ENCODE results near the gene PEX11G.
"Not testable (repeated sequence)": the region's sequence is repeated elsewhere in the genome, so short reads cannot be mapped to it uniquely, and the experiment has no call there.

PEX11G gene

DNA sequence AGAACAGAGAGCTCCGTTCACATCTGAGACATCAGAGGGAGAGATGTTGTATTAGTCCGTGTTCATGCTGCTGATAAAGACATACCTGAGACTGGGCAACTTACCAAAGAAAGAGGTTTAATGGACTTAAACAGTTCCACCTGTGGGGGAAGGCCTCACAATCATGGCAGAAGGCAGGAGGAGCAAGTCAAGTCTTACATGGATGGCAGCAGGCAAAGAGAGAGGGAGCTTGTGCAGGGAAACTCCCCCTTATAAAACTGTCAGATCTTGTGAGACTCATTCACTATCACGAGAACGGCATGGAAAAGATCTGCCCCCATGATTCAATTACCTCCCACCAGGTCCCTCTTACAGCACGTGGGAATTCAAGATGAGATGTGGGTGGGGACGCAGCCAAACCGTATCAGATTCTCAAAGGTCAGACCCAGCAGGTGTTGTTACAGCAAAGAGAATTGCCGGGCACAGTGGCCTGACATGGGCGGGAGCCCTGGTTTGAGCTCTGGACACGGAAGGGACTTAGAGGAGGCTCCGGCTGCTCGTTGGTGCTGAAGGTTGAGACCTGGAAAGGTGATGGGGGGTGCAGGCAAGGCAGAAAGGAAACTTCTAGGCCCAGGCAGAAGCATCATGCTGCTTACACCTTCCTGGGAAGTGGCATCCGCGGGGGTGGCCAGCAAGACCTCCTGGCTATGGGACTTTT is 33.1 kb downstream of the PEX11G start:
- H3K36me3 ChIP-seq (ENCODE audit: insufficient read depth, low read length), result peaks cover 95% of the 10 kb centered on the region
- no peaks in the 10 kb centered on the region for H3K27me3 ChIP-seq (ENCODE audit: insufficient read depth, low read length)
- no peaks in the 10 kb centered on the region for H3K9me3 ChIP-seq (ENCODE audit: low read length)
- no peaks in the 10 kb centered on the region for H3K4me1 ChIP-seq (ENCODE audit: insufficient read depth, low read length, severe bottlenecking)
- H3K9me2 ChIP-seq (ENCODE audit: low read depth, low read length), result no peaks in the 10 kb centered on the region
- no peak overlapping the region for H3K4me2 ChIP-seq (ENCODE audit: low read length)
- H3K27ac ChIP-seq (ENCODE audit: low read depth, low read length, poor library complexity, severe bottlenecking), result no peak overlapping the region
- no peak overlapping the region for H2AFZ ChIP-seq (ENCODE audit: low read length)
- no peak overlapping the region for H3K4me3 ChIP-seq (ENCODE audit: low read depth, low read length, poor library complexity, severe bottlenecking)
- H3K79me2 ChIP-seq (ENCODE audit: insufficient read depth, low read length), result peaks cover 1% of the 10 kb centered on the region
- H3K9ac ChIP-seq (ENCODE audit: low read length), result no peak overlapping the region
- no peaks in the 10 kb centered on the region for H4K20me1 ChIP-seq (ENCODE audit: insufficient read depth, low read length)
- TF ChIP-seq EZH2 (IDR thresholded peaks at IDR 0.05; ENCODE audit: borderline replicate concordance, low read length) (no peak), CTCF (IDR thresholded peaks at IDR 0.05; ENCODE audit: low read length) (no peak)
- no peaks in the 10 kb centered on the region for H3F3A ChIP-seq (ENCODE audit: insufficient read depth, low read length)

DNA sequence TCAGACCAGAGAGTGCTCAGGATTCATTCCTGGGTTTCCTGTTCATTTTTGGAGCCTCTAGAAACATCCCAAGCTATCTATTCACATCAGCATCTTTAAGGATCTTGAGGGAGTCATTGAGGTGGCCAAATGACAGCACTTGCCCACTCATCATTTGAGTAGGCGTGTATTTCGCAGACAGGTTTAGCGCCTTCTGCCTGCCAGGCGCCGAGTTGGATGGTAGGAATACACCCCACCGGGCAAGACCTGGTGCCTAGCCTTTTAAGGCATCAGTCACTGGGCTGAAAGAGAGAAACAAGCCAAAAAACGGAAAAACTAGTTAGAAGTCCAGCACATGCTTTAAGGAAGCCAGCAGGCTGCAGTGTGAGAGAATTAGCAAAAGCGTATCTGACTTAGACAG is 33.8 kb downstream of the PEX11G start:
- Histone ChIP-seq H3K9ac (ENCODE audit: low read length) (no peak overlapping the region), H2AFZ (ENCODE audit: low read length) (no peak overlapping the region), H3K27me3 (ENCODE audit: insufficient read depth, low read length) (no peaks in the 10 kb centered on the region), H3K79me2 (ENCODE audit: insufficient read depth, low read length) (peaks cover 6% of the 10 kb centered on the region), H3K9me3 (ENCODE audit: low read length) (no peaks in the 10 kb centered on the region), H3K36me3 (ENCODE audit: insufficient read depth, low read length) (peaks cover 95% of the 10 kb centered on the region), H4K20me1 (ENCODE audit: insufficient read depth, low read length) (no peaks in the 10 kb centered on the region), H3F3A (ENCODE audit: insufficient read depth, low read length) (0 out of 2 replicates have a peak, but pooled peaks cover 2% of the 10 kb centered on the region), H3K4me3 (ENCODE audit: low read depth, low read length, poor library complexity, severe bottlenecking) (no peak overlapping the region), H3K4me1 (ENCODE audit: insufficient read depth, low read length, severe bottlenecking) (no peaks in the 10 kb centered on the region), H3K4me2 (ENCODE audit: low read length) (no peak overlapping the region), H3K9me2 (ENCODE audit: low read depth, low read length) (no peaks in the 10 kb centered on the region), H3K27ac (ENCODE audit: low read depth, low read length, poor library complexity, severe bottlenecking) (no peak overlapping the region)
- TF ChIP-seq EZH2 (IDR thresholded peaks at IDR 0.05; ENCODE audit: borderline replicate concordance, low read length), result no peak
- no peak for TF ChIP-seq CTCF (IDR thresholded peaks at IDR 0.05; ENCODE audit: low read length)

- Histone ChIP-seq H3K27ac (ENCODE audit: low read depth, low read length, poor library complexity, severe bottlenecking) (no peak overlapping the region), H3K4me1 (ENCODE audit: insufficient read depth, low read length, severe bottlenecking) (no peaks in the 10 kb centered on the region), H3K9ac (ENCODE audit: low read length) (no peak overlapping the region), H2AFZ (ENCODE audit: low read length) (no peak overlapping the region), H3K27me3 (ENCODE audit: insufficient read depth, low read length) (no peaks in the 10 kb centered on the region), H3F3A (ENCODE audit: insufficient read depth, low read length) (0 out of 2 replicates have a peak, but pooled peaks cover 5% of the 10 kb centered on the region), H3K79me2 (ENCODE audit: insufficient read depth, low read length) (peaks cover 6% of the 10 kb centered on the region), H3K4me3 (ENCODE audit: low read depth, low read length, poor library complexity, severe bottlenecking) (no peak overlapping the region), H3K4me2 (ENCODE audit: low read length) (no peak overlapping the region), H3K9me3 (ENCODE audit: low read length) (no peaks in the 10 kb centered on the region), H3K36me3 (ENCODE audit: insufficient read depth, low read length) (peaks cover 90% of the 10 kb centered on the region), H4K20me1 (ENCODE audit: insufficient read depth, low read length) (no peaks in the 10 kb centered on the region), H3K9me2 (ENCODE audit: low read depth, low read length) (no peaks in the 10 kb centered on the region)
- TF ChIP-seq CTCF (IDR thresholded peaks at IDR 0.05; ENCODE audit: low read length) (no peak), EZH2 (IDR thresholded peaks at IDR 0.05; ENCODE audit: borderline replicate concordance, low read length) (no peak)
These were observed 38.3 kb downstream of the PEX11G start for GRCh38 chr19:7450243-7451223.

DNA sequence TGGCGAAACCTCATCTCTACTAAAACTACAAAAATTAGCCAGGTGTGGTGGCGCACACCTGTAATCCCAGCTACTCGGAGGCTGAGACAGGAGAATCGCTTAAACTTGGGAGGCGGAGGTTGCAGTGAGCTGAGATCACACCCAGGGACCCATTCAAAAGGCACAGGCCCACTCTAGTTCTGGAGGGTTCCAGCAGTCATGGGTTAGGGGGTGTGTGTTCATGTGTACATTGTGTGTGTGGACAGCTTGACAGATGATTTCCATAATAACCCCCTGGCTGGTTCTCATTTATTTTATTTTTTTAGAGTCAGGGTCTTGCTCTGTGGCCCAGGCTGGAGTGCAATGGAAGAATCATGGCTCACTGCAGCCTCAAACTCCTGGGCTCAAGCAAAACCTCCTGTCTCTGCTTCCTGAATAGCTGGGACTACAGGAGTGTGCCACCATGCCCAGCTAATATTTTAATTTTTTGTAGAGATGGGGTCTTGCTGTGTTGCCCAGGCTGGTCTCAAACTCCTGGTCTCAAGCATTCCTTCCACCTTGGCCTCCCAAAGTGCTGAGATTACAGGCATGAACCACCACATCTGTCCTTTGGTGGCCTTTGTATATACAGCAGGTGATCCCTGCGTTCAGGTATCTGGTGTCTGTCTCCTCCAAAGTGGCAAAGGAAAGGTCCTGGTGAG is 39.3 kb downstream of the PEX11G start:
- not testable (repeated sequence) for H3K4me3 ChIP-seq (ENCODE audit: low read depth, low read length, poor library complexity, severe bottlenecking); H2AFZ ChIP-seq (ENCODE audit: low read length); H3K9me3 ChIP-seq (ENCODE audit: low read length); H3K9ac ChIP-seq (ENCODE audit: low read length); H3K9me2 ChIP-seq (ENCODE audit: low read depth, low read length); H3K4me2 ChIP-seq (ENCODE audit: low read length); H3F3A ChIP-seq (ENCODE audit: insufficient read depth, low read length); H3K27ac ChIP-seq (ENCODE audit: low read depth, low read length, poor library complexity, severe bottlenecking); H3K79me2 ChIP-seq (ENCODE audit: insufficient read depth, low read length); H3K27me3 ChIP-seq (ENCODE audit: insufficient read depth, low read length); H3K4me1 ChIP-seq (ENCODE audit: insufficient read depth, low read length, severe bottlenecking); H4K20me1 ChIP-seq (ENCODE audit: insufficient read depth, low read length)
- H3K36me3 ChIP-seq (ENCODE audit: insufficient read depth, low read length), result peaks cover 90% of the 10 kb centered on the region

Measured in OCI-LY1 (cell line).